Duodenal mucosa (tissue), 2 donors: ENCODE data around the gene PAQR7.
A peak's percentile ranks its signal among the peaks of the same experiment; 100 is the strongest.

ENCODE experiments used
- H3K27ac ChIP-seq: one replicate; pipeline ENCODE4 v1.7.0; 2013; ENCODE audit warnings: low read depth, low read length
- H3K27me3 ChIP-seq, 2 donors: one replicate each; pipeline ENCODE4 v1.7.0; 2013; ENCODE audit warnings: low read length in 2 of 2, control low read depth in 1 of 2; ENCODE audit not compliant: insufficient read depth in 2 of 2, control insufficient read depth in 1 of 2
- H3K36me3 ChIP-seq, 2 donors: one replicate each; pipeline ENCODE4 v1.7.0; 2013; ENCODE audit warnings: low read length in 2 of 2, control low read depth in 1 of 2; ENCODE audit not compliant: insufficient read depth in 2 of 2, control insufficient read depth in 1 of 2
- H3K4me1 ChIP-seq, 2 donors: one replicate each; pipeline ENCODE4 v1.7.0; 2013; ENCODE audit warnings: low read length in 2 of 2, control low read depth in 1 of 2; ENCODE audit not compliant: insufficient read depth in 2 of 2, control insufficient read depth in 1 of 2
- H3K4me3 ChIP-seq, 2 donors: one replicate each; pipeline ENCODE4 v1.7.0; 2013; ENCODE audit warnings: low read length in 2 of 2, low read depth in 1 of 2
- H3K9ac ChIP-seq, 2 donors: one replicate each; pipeline ENCODE4 v1.7.0; 2013; ENCODE audit warnings: low read length in 2 of 2, low read depth in 1 of 2
- H3K9me3 ChIP-seq, 2 donors: one replicate each; pipeline ENCODE4 v1.7.0; 2013; ENCODE audit warnings: low read length in 2 of 2, control low read depth in 1 of 2; ENCODE audit not compliant: control insufficient read depth in 1 of 2

The PAQR7 gene

DNA sequence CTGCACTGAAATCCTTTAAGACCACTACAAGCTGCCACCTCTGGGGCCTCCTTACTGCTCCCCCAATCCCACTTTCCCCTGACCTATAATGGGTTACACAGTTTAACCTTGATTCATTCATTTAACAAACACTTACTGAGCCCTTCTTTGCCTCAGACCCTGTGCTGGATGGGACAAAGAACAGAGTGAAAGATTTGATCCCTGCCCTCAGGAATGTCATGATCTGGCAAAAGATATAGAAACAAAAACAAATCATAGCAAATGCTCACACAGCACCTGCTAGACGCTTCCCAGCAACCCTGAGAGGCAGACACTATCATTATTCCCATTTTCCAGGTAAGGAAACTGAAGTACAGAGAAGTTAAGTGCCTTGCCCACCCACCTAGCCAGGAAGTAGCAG lies 9.2 kb downstream of the PAQR7 start:
- H3K36me3 ChIP-seq, result peaks cover 14 to 20% of the 10 kb centered on the region in 2 donors
- H3K27me3 ChIP-seq, result no peaks in the 10 kb centered on the region
- H3K9ac ChIP-seq, result no peak overlapping the region
- no peak overlapping the region for H3K27ac ChIP-seq
- H3K9me3 ChIP-seq, result no peaks in the 10 kb centered on the region
- no peak overlapping the region for H3K4me3 ChIP-seq
- H3K4me1 ChIP-seq, result peaks cover 35 to 36% of the 10 kb centered on the region in 2 donors

GRCh38 chr1:25864434-25864833 lies 11.1 kb downstream of the PAQR7 start:
- no peak overlapping the region for H3K9ac ChIP-seq
- peaks cover 16 to 32% of the 10 kb centered on the region in 2 donors for H3K4me1 ChIP-seq
- H3K4me3 ChIP-seq, result no peak overlapping the region
- no peaks in the 10 kb centered on the region for H3K27me3 ChIP-seq
- no peaks in the 10 kb centered on the region for H3K9me3 ChIP-seq
- no peak overlapping the region for H3K27ac ChIP-seq
- H3K36me3 ChIP-seq, result peaks cover 6 to 20% of the 10 kb centered on the region in 2 donors

DNA sequence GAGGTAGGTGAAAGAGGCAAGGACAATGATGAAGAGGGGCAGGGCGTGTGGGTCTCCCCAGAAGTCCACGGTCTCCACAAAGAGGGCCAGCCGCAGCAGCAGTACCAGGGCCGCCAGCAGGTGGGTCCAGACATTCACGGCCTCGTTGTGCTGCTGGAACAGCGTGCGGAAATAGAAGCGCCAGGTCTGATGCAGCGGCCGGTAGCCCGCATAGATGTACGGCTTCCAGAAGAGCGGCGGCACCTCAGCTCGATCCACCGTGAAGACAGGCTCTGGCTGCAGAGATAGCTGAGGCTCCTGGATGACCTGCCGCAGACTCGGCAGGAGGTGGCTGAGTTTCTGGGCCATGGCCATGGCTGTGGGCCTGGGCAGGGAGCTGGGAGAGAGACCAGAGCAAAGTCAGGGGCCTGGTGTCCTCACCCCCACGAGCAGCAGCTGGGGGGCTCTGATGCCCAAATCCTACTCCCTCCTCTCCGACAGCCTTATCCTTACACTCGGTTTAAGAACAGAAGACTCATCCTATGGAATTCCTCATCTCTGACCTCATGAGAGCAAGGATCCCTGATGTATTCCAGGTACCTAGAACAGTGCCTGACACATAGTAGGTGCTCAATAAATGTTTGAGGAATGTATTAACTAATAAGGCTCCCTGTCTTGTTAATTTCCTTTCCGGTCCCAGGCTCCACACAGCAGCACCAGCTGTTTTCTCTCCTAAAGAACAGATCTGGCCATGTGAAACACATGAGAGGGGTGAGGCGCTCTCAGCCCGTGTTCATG lies 11.8 kb downstream of the PAQR7 start:
- H3K9me3 ChIP-seq, result no peaks in the 10 kb centered on the region
- H3K4me1 ChIP-seq, result peaks cover 21 to 37% of the 10 kb centered on the region in 2 donors
- H3K27ac ChIP-seq, result no peak overlapping the region
- H3K4me3 ChIP-seq, result no peak overlapping the region
- H3K9ac ChIP-seq, result no peak overlapping the region
- H3K36me3 ChIP-seq, result peaks cover 6 to 20% of the 10 kb centered on the region in 2 donors
- no peaks in the 10 kb centered on the region for H3K27me3 ChIP-seq

DNA sequence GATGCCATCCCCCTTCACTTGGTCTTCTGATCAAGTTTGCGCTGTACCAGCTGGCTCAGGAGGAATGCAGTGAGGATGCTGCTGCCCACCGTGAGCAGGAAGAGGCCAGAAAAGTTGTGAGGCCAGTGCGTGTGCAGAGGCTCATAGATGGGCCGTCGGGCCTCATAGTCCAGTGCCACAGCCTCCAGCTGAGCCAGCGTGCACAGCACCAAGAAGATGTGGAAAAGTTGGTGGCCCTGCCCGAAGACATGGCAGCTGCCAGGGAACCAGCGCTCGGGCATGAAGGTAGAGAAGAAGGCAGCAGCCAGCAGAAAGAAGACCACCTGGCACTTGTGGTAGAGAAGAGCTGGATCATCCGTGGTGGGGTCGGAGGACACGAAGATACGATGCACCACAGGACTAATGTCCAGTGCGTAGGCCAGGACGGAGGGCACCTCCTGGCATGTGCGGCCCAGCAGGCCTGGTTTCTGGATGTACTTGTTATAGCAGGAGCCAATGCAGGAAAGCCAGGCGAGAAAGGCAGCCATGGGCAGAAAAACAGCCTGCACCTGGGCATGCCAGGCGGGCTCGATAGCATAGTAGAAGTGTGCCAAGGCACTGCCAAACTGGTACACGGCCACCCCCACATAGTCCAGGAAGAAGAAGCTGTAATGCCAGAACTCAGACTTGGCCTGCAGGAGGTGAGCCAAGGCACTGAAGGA lies 12.6 kb downstream of the PAQR7 start:
- Histone ChIP-seq H3K27ac (no peak overlapping the region), H3K27me3 (no peaks in the 10 kb centered on the region), H3K36me3 (peaks cover 6 to 20% of the 10 kb centered on the region in 2 donors)

DNA sequence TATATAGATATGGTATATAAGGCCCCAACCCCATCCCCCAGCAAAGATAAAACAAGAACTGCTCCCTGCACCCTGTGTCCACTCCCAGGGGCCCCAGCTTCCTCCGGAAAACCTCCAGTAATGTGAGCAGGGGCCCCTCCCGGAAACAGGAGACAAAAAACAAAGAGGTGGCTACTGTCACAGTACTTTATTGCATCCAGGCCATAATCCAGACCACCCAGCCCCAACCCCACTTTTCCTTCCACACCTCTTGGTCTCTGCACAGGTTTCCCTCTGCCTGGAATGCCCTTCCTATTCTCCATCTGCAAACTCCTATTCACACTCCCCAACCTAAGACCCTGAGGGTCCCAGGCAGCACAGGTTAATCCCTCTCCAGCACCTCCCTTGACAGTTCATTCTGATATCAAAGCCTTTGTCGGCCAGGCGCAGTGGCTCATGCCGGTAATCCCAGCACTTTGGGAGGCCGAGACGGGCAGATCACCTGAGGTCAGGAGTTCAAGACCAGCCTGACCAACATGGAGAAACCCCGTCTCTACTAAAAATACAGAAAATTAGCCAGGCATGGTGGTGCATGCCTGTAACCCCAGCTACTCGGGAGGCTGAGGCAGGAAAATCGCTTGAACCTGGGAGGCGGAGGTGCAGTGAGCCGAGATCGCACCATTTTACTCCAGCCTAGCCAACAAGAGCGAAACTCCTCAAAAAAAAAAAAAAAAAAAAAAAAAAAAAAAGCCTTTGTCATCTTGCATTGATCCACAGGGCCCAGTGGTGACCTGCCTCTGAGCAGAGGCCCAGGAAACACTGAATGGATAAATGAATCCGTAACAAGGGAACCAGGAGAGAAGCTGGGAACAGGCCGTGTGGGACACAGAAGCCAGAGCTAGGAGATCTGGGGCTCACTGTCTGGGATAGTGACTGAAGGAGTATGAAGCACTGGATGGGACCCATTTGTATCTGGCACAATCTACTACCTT lies 13.9 kb downstream of the PAQR7 start:
- Histone ChIP-seq H3K4me1 (peaks cover 16 to 25% of the 10 kb centered on the region in 2 donors), H3K9ac (no peak overlapping the region), H3K27me3 (no peaks in the 10 kb centered on the region), H3K36me3 (peaks cover 6 to 20% of the 10 kb centered on the region in 2 donors), H3K4me3 (no peak overlapping the region), H3K9me3 (no peaks in the 10 kb centered on the region), H3K27ac (no peak overlapping the region)

More for the DNA sequence above, 12.6 kb downstream of the PAQR7 start:
- H3K9me3 ChIP-seq, result no peaks in the 10 kb centered on the region
- no peak overlapping the region for H3K4me3 ChIP-seq
- peaks cover 22 to 36% of the 10 kb centered on the region in 2 donors for H3K4me1 ChIP-seq
- no peak overlapping the region for H3K9ac ChIP-seq

DNA sequence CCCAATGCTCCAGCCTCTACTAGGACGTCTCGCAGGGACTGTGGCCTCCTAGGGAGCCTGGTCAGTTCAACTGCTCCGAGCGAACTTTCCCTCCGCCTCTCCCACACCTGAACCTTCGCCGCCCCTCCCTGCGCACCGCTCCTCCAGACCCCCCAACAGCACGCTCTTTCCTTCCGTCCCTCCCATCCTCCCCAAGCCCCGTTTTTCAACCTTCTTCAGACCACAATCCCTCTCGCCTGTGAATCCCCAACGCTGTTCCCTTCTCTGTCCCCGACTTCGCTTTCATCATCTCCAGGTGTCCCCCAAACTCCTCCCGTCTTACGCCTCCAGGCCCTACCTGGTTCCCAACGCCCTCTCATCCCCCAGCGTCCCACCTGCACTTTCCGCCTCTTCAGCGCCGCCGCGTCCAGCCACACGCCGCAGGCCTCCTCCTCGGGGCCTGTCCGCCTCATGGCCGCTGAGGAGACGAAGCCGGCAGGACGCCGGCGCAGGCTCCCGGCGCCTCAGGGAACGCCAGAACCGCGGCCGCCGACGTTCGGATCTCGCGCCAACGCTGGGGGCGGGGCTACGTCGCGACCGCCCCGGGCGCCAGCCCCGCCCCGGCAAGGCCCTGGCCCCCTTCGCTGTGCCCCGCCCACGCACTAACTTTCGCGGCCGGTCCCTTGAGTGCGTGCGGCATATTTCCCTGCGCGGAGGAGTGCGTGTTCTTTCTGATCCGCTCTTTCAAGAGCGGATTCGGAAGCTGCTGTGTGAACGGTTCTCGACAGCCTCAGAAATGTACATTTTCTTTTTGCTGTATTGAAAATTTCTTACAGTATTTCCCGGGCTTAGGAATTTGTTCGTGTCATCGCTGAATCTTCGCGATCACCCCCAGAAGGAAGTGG lies 16.4 kb downstream of the PAQR7 start, which contains the start of gene AUNIP:
Gene AUNIP, minus strand, starts transcription at position 552 of the 884 bp plus-strand sequence. Its CDS starts 100 bp downstream, at position 452.
- peaks cover 6 to 20% of the 10 kb centered on the region in 2 donors for H3K36me3 ChIP-seq
- peak within 1 kb of the TSS; percentile 70 to 79 for H3K9ac ChIP-seq
- H3K27ac ChIP-seq, result peak within 1 kb of the TSS; percentile 80
- no peaks in the 10 kb centered on the region for H3K27me3 ChIP-seq
- peak within 1 kb of the TSS; percentile 72 to 89 for H3K4me3 ChIP-seq
- peaks cover 10 to 20% of the 10 kb centered on the region in 2 donors for H3K4me1 ChIP-seq
- no peaks in the 10 kb centered on the region for H3K9me3 ChIP-seq

DNA sequence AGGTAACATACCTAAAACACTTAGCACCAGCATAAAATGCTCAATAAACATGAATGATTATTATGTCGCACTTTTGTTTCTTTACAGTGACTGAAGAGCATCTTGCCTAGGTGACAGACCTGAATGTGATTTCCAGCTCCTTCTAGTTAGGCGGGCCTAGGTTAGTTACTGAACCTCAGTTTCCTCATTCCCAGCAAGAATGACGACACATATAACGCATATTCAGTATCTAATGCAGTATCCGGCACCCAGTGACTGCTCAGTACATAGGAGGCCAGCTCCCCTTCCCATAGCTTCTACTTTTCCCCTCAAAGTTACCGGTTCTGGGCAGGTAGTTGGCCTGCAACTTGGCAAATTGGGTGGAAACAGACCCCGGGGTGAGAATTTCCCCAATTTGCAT lies 17.0 kb downstream of the PAQR7 start:
- peak overlapping the region; percentile 72 to 89 for H3K4me3 ChIP-seq
- peaks cover 6 to 16% of the 10 kb centered on the region in 2 donors for H3K36me3 ChIP-seq
- H3K9me3 ChIP-seq, result no peaks in the 10 kb centered on the region
- H3K27me3 ChIP-seq, result no peaks in the 10 kb centered on the region
- H3K9ac ChIP-seq, result peak overlapping the region; percentile 70 to 79
- no peak overlapping the region for H3K27ac ChIP-seq
- peaks cover 10 to 20% of the 10 kb centered on the region in 2 donors for H3K4me1 ChIP-seq

GRCh38 chr1:25856856-25857255 lies 18.7 kb downstream of the PAQR7 start:
- H3K36me3 ChIP-seq, result no peaks in the 10 kb centered on the region
- peaks cover 10 to 20% of the 10 kb centered on the region in 2 donors for H3K4me1 ChIP-seq
- H3K27me3 ChIP-seq, result no peaks in the 10 kb centered on the region
- no peak overlapping the region for H3K4me3 ChIP-seq
- no peak overlapping the region for H3K9ac ChIP-seq
- H3K27ac ChIP-seq, result no peak overlapping the region
- H3K9me3 ChIP-seq, result no peaks in the 10 kb centered on the region

DNA sequence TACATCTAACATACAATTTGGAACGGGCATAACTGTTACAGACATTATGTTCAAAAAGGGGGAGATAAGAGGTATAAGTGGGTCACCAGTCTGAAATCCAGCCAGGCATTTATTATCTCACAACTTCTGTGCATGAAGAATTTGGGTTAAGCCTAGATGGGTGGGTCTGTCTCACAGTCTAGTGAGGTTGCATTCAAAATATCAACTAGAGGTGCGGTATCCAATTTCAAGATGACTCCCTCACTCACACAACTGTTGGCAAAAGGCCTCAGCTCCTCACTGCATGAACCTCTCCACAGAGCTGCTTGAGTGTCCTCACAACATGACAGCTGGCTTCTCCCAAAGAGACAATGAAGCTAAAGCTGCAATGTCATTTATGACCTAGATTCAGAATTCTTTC lies 21.0 kb downstream of the PAQR7 start:
- Histone ChIP-seq H3K9ac (no peak overlapping the region), H3K27ac (no peak overlapping the region), H3K27me3 (no peaks in the 10 kb centered on the region), H3K9me3 (no peaks in the 10 kb centered on the region), H3K4me3 (no peak overlapping the region), H3K4me1 (peaks cover 8 to 10% of the 10 kb centered on the region in 2 donors), H3K36me3 (no peaks in the 10 kb centered on the region)
